A673 (cell line): ENCODE measurements around the gene SCGB1A1.

Experiments
- CTCF ChIP-seq: fragments of 300-800, 200-600 bp; sonication (generic); conservative IDR thresholded peaks from 2 replicates; pipeline ENCODE4 v1.5.1; 2017; ENCODE audit warnings: low read depth, mild to moderate bottlenecking, antibody characterized with exemption, low read length, moderate library complexity, mixed read lengths
- EZH2 ChIP-seq: fragments of 200-600 bp; sonication (generic); IDR thresholded peaks from 2 replicates; pipeline ENCODE4 v1.6.1; 2017; ENCODE audit warnings: borderline replicate concordance, low read depth, mild to moderate bottlenecking, mixed read lengths, antibody characterized with exemption, low read length; ENCODE audit not compliant: poor library complexity, severe bottlenecking

- TF ChIP-seq CTCF (no peak), EZH2 (no peak)
Observed at GRCh38 chr11:62392506-62392905, 26.3 kb upstream of the SCGB1A1 start.
